HG02588 (cell line): ENCODE measurements around the gene FMN2.
"Not testable (repeated sequence)": the region's sequence is repeated elsewhere in the genome, so short reads cannot be mapped to it uniquely, and the experiment has no call there.

ENCODE experiments used
- ATAC-seq: cut with Tn5 transposase; IDR thresholded peaks from one replicate; pipeline ENCODE4 v1.9.1; 2021; ENCODE audit warnings: mild to moderate bottlenecking, moderate library complexity; ENCODE audit not compliant: unreplicated experiment

Gene FMN2

DNA sequence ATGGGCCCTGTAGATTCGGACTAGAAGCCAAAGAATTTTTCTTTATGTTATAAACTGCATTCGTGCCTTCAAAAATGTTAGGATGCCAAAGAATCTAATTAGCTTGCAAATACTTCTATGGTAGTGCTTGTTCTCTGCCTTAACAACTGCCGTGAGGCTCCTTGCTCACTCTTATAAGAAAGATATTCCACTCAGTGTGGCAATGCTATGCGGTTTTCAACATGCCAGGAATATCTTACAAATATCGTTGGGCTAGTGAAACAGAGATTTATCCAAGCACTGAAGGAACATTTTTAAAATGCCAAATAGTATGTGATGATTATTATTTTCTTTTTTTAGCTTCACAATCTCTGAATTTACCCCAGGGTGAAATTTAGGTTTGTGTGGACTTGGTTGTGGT lies 322.0 kb downstream of the FMN2 start:
- ATAC-seq, result no peak

DNA sequence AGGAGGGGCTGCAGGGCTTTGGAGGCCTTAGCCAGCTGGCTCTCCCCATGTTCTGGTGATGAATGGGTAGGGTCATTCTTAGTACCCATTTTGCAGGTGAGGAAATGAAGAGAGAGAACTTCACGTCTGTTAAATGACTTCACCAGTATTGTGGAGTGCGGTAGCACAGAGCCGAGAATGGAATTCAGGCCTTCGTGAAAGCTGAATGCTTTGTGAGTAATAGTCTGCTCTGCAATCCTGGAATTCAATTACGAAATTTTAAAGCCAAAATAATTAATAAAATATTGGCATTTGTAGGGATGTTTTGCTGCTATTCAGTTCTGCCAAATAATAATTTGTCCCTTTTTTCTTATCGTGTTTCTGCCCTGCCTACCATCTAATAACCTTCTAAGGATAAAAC lies 322.6 kb downstream of the FMN2 start:
- ATAC-seq, result no peak

DNA sequence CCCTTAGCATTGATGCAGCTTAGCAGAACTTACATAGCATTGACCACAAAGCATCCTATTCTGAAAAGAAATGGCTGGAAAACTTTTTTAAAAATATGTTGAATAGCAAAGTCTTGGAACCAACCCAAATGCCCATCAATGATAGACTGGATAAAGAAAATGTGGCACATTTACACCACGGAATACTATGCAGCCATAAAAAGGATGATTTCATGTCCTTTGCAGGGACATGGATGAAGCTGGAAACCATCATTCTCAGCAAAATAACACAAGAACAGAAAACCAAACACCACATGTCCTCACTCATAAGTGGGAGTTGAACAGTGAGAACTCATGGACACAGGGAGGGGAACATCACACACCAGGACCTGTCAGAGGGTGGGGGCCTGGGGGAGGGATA lies 323.3 kb downstream of the FMN2 start:
- not testable (repeated sequence) for ATAC-seq

DNA sequence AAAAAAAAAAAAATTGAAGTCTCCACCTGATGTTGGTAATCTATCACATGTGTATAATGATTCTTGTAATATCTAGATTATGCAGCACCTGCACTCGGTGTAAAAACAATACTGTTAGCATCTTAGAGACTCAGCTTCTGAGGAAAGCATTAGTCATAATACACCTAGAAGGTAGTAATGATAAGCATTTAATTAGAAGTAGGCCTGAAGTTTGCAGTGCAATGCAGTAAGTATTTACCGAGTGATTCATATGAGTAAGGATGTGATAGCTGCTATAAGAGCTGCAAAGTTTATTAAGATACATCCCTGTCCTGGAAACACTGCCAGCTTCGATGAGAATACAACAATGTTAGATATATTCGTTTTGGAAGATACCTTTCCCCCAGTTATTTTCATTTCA lies 323.8 kb downstream of the FMN2 start:
- ATAC-seq, result no peak

DNA sequence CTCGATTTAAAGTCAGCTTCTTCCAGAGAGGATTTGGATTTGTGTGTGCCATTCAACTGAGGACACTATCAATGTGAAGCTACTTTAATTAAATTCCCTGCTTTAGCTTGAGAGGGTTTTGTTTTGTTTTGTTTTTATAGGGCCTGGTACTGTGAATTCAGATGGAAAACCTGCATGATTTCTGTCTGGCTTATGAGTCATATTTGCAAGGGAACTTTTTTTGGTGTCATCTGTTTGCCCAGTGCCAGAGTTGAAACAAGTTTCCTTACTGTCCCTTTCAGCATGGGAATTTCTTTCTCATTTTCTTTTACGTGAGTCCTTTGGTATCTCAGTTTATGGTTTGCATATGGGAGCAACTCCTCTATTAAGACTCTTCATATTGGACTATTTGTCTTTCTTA lies 325.6 kb downstream of the FMN2 start:
- ATAC-seq, result no peak

DNA sequence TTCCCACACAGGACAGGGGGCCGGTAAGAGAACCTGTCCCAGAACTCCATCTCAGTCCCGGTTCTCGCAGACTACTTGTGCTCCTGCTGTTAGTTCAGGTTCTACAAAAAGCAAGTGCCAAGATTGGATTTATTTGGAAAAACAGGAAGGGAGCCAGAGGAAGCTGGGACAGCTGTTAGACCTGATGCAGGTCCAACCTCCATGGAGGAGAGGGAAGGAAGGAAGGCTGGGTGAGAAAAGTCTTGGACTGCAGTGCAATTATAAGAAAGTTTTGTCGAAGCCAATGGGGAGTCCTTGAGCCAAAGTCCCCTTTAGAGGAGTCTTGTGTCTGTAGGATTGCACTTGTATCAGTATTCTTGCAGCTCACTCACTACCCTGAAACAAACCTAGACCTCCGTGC lies 329.1 kb downstream of the FMN2 start:
- no peak for ATAC-seq

DNA sequence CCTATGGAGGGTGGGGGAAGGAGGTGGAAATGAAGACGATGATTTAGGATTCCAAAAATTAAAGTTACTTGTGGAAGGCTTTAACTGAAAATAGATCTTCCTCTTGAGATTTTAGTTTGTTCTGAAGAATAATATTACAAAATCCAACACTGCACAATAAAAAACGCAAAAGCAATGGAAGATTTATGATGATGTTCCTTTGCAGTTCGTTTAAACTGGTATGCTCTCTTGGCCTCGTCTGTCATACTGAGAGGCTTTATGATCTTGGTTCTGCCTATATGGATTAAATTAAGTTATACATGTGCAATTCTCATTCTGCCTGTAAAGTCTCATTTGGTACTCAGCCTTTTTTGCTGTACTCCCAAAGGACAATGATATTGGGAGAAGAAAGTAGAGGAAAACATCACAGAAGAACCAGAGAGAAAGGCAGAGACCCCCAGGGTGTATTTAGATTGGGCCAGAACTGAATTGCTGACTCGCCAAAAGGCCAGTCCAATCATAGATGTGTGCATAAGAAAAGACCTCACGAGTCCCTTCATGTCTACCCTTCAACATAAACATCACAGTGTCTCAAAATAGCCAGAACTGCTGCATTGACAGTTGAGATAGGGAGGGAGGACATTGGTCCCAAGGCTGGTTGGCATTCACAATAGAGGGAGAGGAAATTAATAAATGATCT lies 331.7 kb downstream of the FMN2 start:
- ATAC-seq, result no peak

DNA sequence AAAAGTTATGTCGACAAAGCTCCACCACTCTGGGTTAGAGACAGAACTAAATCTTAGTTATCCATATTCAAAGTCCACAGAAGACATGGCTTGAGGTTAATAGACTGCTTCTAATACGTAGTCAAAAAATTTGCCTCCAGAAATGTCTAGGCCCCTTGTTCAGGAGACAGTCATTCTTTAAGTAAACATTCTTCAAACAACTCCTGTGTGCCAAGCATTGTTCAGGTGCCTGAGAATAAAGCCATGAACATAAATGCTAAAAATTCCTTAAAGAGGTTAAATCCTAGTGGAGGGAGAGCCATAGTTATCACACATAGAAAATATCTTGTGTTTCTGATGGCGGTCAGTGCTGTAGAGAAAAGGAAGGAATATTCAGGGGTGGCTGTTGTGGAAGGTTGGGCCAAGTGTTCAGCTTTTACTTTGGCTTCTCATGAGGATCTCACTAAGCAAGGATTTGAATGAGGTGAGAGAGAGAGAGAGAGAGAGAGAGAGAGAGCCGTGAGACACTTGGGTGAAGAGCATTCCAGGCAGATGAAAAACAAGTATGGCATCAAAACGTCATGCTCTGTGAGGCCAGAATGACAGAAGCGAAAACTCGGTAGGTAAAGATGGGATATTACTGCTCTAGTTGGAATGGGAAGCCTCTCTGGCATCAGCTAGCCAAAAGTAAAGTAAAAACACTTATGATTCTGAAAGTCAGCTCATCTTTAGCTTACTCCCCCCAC lies 333.2 kb downstream of the FMN2 start:
- no peak for ATAC-seq

DNA sequence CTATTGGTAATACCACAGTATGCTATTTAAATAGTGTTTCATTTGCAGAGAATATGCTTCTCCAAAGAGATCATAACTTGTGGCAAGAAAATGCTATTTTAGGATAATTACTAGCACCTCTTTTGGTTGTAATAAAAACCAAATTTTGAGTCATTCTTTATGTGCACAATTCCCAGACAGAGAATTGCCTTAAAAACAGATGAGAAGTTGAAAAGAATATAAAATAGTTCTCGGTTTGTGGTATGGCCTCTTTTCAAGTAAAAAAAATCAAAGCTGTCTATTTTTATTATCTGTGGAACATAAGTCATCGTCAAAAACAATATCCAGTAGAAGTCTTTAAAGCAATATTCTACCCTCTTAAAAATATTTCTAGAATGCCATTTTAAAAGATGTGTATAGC lies 334.4 kb downstream of the FMN2 start:
- ATAC-seq, result no peak

DNA sequence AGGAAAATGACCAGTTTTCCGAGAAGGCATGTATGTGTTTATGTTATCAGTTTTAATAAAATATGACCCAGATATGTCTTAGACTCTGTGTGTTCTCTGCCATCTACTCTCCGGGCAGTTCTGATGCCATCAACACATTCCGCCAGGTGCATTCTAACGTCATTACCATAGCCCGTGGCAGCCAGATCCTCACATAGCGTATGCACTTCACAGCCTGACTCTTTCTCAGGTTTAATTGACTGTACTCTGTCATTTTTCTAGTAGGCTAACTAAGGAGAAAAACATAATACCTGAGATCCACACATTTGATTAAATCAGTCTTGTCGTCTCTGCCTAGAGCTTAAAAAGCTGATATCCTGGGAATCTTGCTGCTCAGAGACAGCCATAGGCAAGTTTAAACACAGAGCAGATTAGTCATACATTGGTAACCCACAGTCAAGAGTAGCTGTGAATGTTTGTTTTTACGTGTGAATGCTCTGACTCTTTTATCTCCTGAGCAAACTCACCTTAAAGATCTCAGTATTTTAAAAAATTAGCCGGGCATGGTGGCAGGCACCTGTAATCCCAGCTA lies 344.4 kb downstream of the FMN2 start:
- no peak for ATAC-seq

DNA sequence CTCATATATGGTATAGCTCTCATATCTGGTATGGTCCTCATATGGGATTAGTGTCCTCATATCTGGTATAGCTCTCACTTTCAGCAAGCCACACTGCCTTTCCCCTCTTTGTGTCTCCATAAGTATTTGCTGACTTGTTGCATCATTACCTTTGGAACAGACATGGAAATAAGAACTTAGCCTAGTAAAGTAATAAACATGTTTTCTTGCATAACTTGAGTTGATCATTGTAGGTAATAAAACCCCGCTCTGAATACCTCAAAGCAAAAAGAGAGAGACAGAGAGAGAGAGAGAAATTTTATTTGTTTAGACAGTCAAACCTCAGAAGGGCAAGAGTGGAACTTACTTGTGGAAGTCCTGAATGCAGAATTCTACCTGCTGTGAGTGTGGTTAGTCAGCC lies 350.0 kb downstream of the FMN2 start:
- ATAC-seq, result no peak

DNA sequence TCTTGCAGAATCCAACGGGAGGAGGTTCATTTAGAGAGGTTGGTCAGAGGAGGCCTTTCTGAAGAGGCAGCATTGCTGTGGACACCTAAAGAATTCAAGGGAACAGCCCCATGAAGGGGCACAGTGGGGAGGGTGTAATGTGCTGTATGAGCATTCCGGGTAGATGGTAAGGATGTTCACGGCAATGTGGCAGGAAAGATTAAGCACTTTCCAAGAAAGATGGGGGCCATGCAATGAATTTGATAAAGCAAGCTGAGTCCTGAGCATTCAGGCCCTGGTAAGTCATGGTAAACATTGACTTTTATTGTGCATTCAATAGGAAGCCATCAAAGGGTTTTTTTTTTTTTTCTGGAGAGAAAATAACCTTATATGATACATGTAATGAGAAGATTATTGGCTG lies 353.7 kb downstream of the FMN2 start:
- no peak for ATAC-seq

DNA sequence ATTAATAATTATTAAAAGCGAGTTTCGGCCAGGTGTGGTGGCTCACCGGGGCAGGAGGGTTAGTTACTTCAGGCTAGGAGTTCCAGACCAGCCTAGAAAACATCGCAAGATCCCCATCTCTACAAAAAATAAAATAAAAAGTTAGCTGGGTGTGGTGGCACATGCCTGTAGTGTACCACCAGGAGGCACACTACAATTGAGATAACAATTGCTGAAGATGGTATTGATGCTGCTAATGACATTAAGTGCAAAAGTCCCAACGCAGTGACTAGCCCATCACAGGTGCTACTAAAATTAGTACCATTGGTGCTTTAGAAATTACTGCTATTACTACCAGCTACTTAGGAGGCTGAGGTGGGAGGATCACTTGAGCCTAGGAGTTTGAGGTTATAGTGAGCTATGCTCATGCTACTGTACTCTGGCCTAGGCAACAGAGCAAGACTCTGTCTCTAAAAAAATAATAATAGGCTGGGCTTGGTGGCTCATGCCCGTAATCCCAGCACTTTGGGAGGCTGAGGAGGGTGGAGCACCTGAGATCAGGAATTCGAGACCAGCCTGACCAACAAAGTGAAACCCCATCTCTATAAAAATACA lies 363.6 kb downstream of the FMN2 start:
- no peak for ATAC-seq

DNA sequence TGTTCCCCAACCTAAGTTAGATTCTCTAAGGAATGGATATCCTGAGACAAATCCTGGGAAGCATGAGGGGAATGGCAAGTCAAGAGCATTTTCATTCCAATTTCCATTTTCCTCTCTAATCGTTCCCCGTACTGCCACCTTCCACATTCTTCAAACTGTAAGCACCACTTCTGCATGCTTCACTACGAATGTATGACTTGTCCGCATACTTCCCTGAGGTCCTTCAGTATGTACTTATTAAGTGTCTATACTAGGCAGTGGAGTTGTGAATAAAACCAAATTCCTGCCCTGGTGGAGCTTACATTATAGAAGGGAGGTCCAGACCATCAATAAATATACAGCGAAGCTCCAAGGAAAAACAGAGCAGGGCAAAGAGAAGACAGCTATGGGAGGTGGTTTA lies 365.5 kb downstream of the FMN2 start:
- ATAC-seq, result no peak

DNA sequence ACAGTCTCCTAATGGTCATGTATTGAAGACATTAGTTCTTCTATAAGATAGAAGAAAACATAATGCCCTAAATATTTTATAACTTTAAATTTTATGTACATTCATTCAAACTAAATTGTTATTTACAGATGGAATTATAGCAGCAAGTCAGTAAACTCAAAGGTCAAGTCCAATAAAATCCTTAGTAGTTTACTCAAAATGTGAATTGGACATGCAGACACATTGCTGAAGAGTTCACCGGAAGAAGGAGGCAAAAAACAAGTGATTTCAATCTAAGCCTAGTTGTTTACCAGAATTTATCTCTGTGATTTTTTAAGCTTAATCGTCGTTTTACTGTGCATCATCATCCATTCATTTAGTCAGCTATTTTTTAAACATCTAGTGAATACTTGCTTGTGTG lies 370.6 kb downstream of the FMN2 start:
- ATAC-seq, result no peak

DNA sequence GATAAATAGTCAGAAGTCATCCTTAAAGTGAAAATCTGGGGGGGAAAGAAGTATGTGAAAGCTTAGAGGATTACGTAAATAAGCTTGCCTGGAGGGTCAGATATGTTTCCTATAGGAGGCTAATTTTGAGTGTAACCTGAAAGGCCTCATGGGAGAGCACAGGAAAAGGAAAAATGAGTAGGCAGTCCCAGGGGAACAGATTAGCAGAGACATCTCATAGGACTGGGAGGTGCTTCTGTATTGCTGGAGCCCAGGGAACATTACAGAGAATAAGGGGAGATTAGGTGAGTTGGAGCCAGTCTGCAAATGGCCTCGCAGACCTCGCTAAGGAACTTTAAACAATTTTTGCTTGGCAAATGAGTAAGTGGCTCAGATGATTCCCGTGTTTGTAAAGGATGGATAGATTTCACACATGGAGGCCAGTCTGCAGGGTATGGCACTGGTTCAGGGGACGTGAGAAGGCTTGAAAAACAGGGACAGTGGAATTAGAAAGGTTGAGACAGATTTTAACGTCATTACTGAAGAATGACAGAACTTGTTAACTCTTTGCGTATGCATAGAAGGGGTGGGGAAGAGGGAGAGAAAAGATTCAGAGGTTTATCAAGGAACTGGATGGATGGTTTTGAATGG lies 371.2 kb downstream of the FMN2 start:
- no peak for ATAC-seq

DNA sequence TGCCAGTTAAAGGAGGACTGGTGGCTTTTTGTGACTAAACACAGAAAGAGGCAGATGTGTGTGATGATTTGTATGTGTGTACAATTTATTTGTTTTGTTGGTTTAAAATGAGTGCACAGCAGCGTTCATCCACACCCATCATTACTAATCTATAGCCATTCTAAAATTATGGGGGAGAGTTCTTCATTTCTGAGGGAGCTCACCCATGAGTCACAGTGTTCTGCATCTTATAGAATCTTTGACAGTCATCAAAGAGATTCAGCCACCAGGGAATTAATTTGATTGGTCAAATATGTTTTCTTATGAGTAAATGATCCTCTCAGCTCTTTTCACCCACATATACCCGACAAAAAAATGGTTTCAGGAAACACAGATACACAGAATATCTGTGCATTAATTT lies 372.4 kb downstream of the FMN2 start:
- ATAC-seq, result no peak

DNA sequence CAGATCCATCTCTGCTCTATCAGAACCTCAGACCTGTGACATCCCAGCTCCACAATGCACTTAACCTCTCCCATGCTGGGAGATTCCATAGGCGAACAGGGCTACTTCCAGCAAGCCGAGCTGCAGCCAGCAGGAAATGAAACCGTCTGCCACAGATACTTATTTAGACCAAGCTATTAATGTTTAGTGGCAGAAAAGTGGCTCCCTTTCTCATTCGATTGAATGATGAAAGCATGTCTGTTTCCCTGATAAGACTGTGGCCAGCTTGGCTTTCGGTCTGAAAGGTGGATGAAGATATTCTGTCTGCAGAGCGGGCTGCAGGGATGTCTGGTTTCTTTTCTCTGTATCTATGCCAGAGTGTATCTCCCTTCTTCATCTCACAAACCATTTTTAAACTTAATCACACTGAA lies 373.9 kb downstream of the FMN2 start:
- no peak for ATAC-seq

DNA sequence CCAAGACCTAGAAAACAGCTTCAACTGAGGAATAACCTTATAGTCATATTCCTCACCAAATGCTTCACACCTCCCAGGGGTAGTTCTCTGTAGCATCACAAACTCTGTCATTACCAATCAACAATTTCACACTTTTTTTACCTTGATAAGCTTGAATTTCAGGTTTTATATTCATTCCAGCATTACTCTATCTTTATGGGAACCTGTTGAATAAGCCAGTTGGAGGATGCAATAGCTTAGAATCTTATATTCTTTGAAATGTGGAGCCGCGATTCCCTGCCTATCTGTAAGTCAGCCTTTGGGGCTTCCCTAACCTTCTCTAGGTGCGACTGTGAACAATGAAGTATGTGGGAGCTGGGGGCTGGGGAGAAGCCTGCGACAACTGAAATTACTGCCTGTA lies 374.8 kb downstream of the FMN2 start:
- no peak for ATAC-seq

DNA sequence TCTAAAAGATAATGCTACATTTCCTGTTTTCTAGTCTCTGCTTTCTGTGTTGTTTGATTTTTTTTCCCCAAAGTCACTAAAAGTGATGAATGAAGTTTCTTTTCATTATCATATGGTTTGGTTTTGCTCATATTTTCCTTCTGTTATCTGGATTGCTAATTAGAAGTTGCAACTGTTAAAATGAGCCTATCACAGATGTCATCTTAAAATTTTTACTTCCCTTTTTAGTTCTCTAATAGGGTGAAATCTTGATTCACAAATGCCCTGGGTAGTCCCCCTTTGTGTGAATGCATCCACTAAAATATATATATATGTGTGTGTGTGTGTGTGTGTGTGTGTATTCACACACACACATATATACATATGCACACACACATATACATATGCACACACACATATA lies 376.2 kb downstream of the FMN2 start:
- no peak for ATAC-seq

DNA sequence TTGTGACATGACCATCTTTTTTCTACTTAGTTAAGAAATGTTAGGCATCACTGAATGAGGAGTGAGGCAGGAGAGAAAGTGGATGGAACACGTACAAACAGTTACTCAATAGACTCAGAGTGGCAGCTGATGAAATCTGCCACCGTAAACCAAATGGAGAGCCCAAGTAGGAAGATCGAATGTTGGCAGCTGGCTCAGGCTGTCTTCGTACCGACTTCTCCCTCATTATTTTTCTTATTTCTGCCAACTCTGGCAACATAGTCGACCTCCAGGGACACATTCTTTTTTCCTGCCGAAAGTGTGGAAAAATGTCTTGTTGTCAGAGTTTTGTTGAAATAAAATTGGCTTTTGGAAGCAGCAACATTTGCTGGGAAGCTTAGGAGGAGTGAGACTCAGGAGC lies 377.0 kb downstream of the FMN2 start:
- no peak for ATAC-seq
